Liver (tissue), 9 donors: Measurements from ENCODE around the gene FOXN4. TPM values are rescaled to one million over a fixed set of nuclear protein-coding genes. Genes with fewer than 3 reads are reported as not detected.

Experiments
- DNase-seq: peaks from one replicate; pipeline ENCODE4 v3.0.0-alpha.2; 2017; ENCODE audit warnings: low spot score
- H3K27ac ChIP-seq, 2 donors: one replicate each; pipeline ENCODE4 v1.7.0; 2013; ENCODE audit warnings: inconsistent platforms in 2 of 2, low read length in 2 of 2, control low read depth in 1 of 2, low read depth in 1 of 2, mild to moderate bottlenecking in 1 of 2
- H3K27me3 ChIP-seq, 4 donors: one replicate each; pipeline versions ENCODE4 v1.6.1 to v1.7.0; 2013; ENCODE audit warnings: low read length in 3 of 4, inconsistent platforms in 1 of 4, mild to moderate bottlenecking in 1 of 4, moderate library complexity in 1 of 4; ENCODE audit not compliant: control insufficient read depth in 4 of 4, insufficient read depth in 4 of 4
- H3K36me3 ChIP-seq, 4 donors: one replicate each; pipeline versions ENCODE4 v1.6.1 to v1.7.0; 2013; ENCODE audit warnings: low read length in 3 of 4, mild to moderate bottlenecking in 3 of 4, low read depth in 1 of 4, moderate library complexity in 1 of 4; ENCODE audit not compliant: control insufficient read depth in 4 of 4, insufficient read depth in 3 of 4
- H3K4me1 ChIP-seq, 4 donors: one replicate each; pipeline versions ENCODE4 v1.6.1 to v1.7.0; 2013; ENCODE audit warnings: low read length in 3 of 4, mild to moderate bottlenecking in 3 of 4, moderate library complexity in 1 of 4; ENCODE audit not compliant: control insufficient read depth in 4 of 4, insufficient read depth in 4 of 4
- H3K4me3 ChIP-seq, 3 donors: one replicate each; pipeline versions ENCODE4 v1.6.1 to v1.7.0; 2013; ENCODE audit warnings: low read length in 3 of 3, control low read depth in 1 of 3, low read depth in 1 of 3, mild to moderate bottlenecking in 1 of 3
- H3K9ac ChIP-seq, 2 donors: one replicate each; pipeline ENCODE4 v1.7.0; 2013; ENCODE audit warnings: low read length in 2 of 2, mild to moderate bottlenecking in 2 of 2, moderate library complexity in 2 of 2, control low read depth in 1 of 2, low read depth in 1 of 2
- H3K9me3 ChIP-seq, 4 donors: one replicate each; pipeline versions ENCODE4 v1.6.1 to v1.7.0; 2013; ENCODE audit warnings: low read length in 3 of 4; ENCODE audit not compliant: control insufficient read depth in 4 of 4
- ATF3 ChIP-seq: IDR thresholded peaks from 2 replicates; pipeline ENCODE4 v1.6.1; 2016; ENCODE audit warnings: antibody characterized with exemption
- CTCF ChIP-seq: fragments of 150-350 bp; IDR thresholded peaks from 2 replicates; pipeline ENCODE4 v1.5.1; 2017; ENCODE audit warnings: improper control_type of control experiment, low read depth, low read length; ENCODE audit not compliant: missing input control
- EGR1 ChIP-seq, 2 donors: IDR thresholded peaks; 2 replicates each; pipeline ENCODE4 v1.6.1; 2016 to 2018; ENCODE audit warnings: antibody characterized with exemption in 2 of 2, low read depth in 2 of 2
- FOXA1 ChIP-seq: IDR thresholded peaks from 2 replicates; pipeline ENCODE4 v1.6.1; 2016; ENCODE audit warnings: antibody characterized with exemption
- GABPA ChIP-seq, 2 donors: IDR thresholded peaks in 1 of 2; conservative IDR thresholded peaks in 1 of 2; 2 replicates each; pipeline ENCODE4 v1.6.1; 2016; ENCODE audit warnings: antibody characterized with exemption in 2 of 2, mild to moderate bottlenecking in 1 of 2, moderate library complexity in 1 of 2
- HNF4A ChIP-seq, 2 donors: conservative IDR thresholded peaks; 2 replicates each; pipeline ENCODE4 v1.6.1; 2016; ENCODE audit warnings: antibody characterized with exemption in 2 of 2, mild to moderate bottlenecking in 2 of 2
- HNF4G ChIP-seq: IDR thresholded peaks from 2 replicates; pipeline ENCODE4 v1.6.1; 2016; ENCODE audit warnings: antibody characterized with exemption
- JUND ChIP-seq, 2 donors: IDR thresholded peaks; 2 replicates each; pipeline ENCODE4 v1.6.1; 2016; ENCODE audit warnings: antibody characterized with exemption in 2 of 2
- MAX ChIP-seq: IDR thresholded peaks from 2 replicates; pipeline ENCODE4 v1.6.1; 2016; ENCODE audit warnings: antibody characterized with exemption
- NR2F2 ChIP-seq: IDR thresholded peaks from 2 replicates; pipeline ENCODE4 v1.6.1; 2016; ENCODE audit warnings: antibody characterized with exemption
- RAD21 ChIP-seq, 2 donors: IDR thresholded peaks; 2 replicates each; pipeline ENCODE4 v1.6.1; 2016; ENCODE audit warnings: antibody characterized with exemption in 2 of 2, mild to moderate bottlenecking in 2 of 2
- REST ChIP-seq: IDR thresholded peaks from 2 replicates; pipeline ENCODE4 v1.6.1; 2016; ENCODE audit warnings: antibody characterized with exemption, mild to moderate bottlenecking
- TAF1 ChIP-seq: conservative IDR thresholded peaks from 2 replicates; pipeline ENCODE4 v1.6.1; 2016; ENCODE audit warnings: antibody characterized with exemption, mild to moderate bottlenecking
- YY1 ChIP-seq: IDR thresholded peaks from 2 replicates; pipeline ENCODE4 v1.6.1; 2016; ENCODE audit warnings: antibody characterized with exemption, mild to moderate bottlenecking
- ZBTB33 ChIP-seq: IDR thresholded peaks from 2 replicates; pipeline ENCODE4 v1.6.1; 2016; ENCODE audit warnings: antibody characterized with exemption
- WGBS: extraction: QIAGEN DNeasy Blood & Tissue Kit; methylation state at CpG from one replicate; pipeline ENCODE4 v1.1.7; 2013; 5-methylcytosine and 5-hydroxymethylcytosine counted together
- polyA plus RNA-seq, 2 donors: library from polyadenylated mRNA; stranded (reverse) in 1 of 2; unstranded in 1 of 2; fragments of 200-250 nt in 1 of 2; fragments of >200 nt in 1 of 2; fragmentation: Nextera tagmentation in 1 of 2; extraction: Ambion mirVana in 1 of 2; gene quantifications; one replicate each; pipeline versions ENCODE4 v1.2.1 to v1.2.3, GENCODE V29; 2013 to 2015
- total RNA-seq, 2 donors: library from RNA; depleted of rRNA; stranded (reverse); fragments of >200 nt; gene quantifications; one replicate each; pipeline ENCODE4 v1.2.3, GENCODE V29; 2014
- donor health status: healthy.
- donor health status: healthy.
- donor health status: healthy.
- donor health status: healthy.
- donor health status: healthy.

Gene FOXN4
- total and polyA plus RNA-seq, 4 donors = not detected

GRCh38 chr12:109281452-109281851 lies 27.6 kb downstream of the FOXN4 start:
- H3K4me3 ChIP-seq = no peak overlapping the region
- 87% methylated on average over 17 of the region's 17 CpGs for WGBS
- TF ChIP-seq TAF1 = no peak
- no peak for TF ChIP-seq FOXA1
- no peak for TF ChIP-seq ZBTB33
- TF ChIP-seq EGR1 (IDR thresholded peaks at IDR 0.05; ENCODE audit: low read depth in 2 of 2) = no peak
- H3K27ac ChIP-seq = no peak overlapping the region
- no peaks in the 10 kb centered on the region for H3K27me3 ChIP-seq
- no peaks in the 10 kb centered on the region for H3K9me3 ChIP-seq
- peaks cover 6 to 25% (median 19%) of the 10 kb centered on the region in 4 donors for H3K4me1 ChIP-seq
- H3K36me3 ChIP-seq = no peaks in the 10 kb centered on the region
- no peak overlapping the region for H3K9ac ChIP-seq
- DNase-seq = no peak

- WGBS = 95% methylated on average over 13 of the region's 13 CpGs
- no peak for DNase-seq
- Histone ChIP-seq H3K9ac (no peak overlapping the region), H3K4me1 (peaks cover 6 to 25% (median 19%) of the 10 kb centered on the region in 4 donors), H3K27ac (no peak overlapping the region), H3K27me3 (no peaks in the 10 kb centered on the region), H3K36me3 (no peaks in the 10 kb centered on the region), H3K9me3 (no peaks in the 10 kb centered on the region), H3K4me3 (no peak overlapping the region)
- no peak for TF ChIP-seq FOXA1
- TF ChIP-seq NR2F2 = no peak
- TF ChIP-seq RAD21 (IDR thresholded peaks at IDR 0.05) = no peak
- no peak for TF ChIP-seq REST
- TF ChIP-seq EGR1 (IDR thresholded peaks at IDR 0.05; ENCODE audit: low read depth in 2 of 2) = no peak
- no peak for TF ChIP-seq YY1
- no peak for TF ChIP-seq ATF3
- no peak for TF ChIP-seq HNF4A (conservative IDR thresholded peaks at IDR 0.05)
These were observed 29.6 kb downstream of the FOXN4 start for GRCh38 chr12:109279525-109279924.

- TF ChIP-seq HNF4G = no peak
- TF ChIP-seq YY1 = no peak
- TF ChIP-seq CTCF = no peak
- no peak for TF ChIP-seq JUND (IDR thresholded peaks at IDR 0.05)
- no peak for TF ChIP-seq NR2F2
- TF ChIP-seq HNF4A (conservative IDR thresholded peaks at IDR 0.05) = peak in 1 of 2 donors; percentile 17
- no peak for TF ChIP-seq GABPA (IDR thresholded peaks at IDR 0.05 in 1 of 2, conservative IDR thresholded peaks at IDR 0.05 in 1 of 2)
- TF ChIP-seq MAX = no peak
- no peak for TF ChIP-seq RAD21 (IDR thresholded peaks at IDR 0.05)
- Histone ChIP-seq H3K4me3 (no peak overlapping the region), H3K4me1 (peaks cover 6 to 25% (median 19%) of the 10 kb centered on the region in 4 donors), H3K27me3 (no peaks in the 10 kb centered on the region), H3K9ac (no peak overlapping the region), H3K27ac (peak overlapping the region; percentile 6 to 57), H3K9me3 (no peaks in the 10 kb centered on the region), H3K36me3 (no peaks in the 10 kb centered on the region)
- WGBS = 35% methylated on average over 10 of the region's 10 CpGs
- no peak for DNase-seq
These were observed 30.2 kb downstream of the FOXN4 start for GRCh38 chr12:109278912-109279311.
